Measurements from ENCODE around the gene CAPZA1. TPM values are rescaled to one million over a fixed set of nuclear protein-coding genes. Genes with fewer than 3 reads are reported as not detected.

The CAPZA1 gene
- total RNA-seq, 2 experiments from 2014 or later, result 234 TPM

- peaks cover 94% of the 10 kb centered on the region for H3K36me3 ChIP-seq (ENCODE audit: insufficient read depth, low read length)
- peaks cover 5% of the 10 kb centered on the region; the same call in 1 of the 2 replicates for H3K9me3 ChIP-seq (ENCODE audit: low read length)
- H2AFZ ChIP-seq (ENCODE audit: low read length), result no peak overlapping the region
- peaks cover 97% of the 10 kb centered on the region for H3K79me2 ChIP-seq (ENCODE audit: insufficient read depth, low read depth, low read length)
- 0 out of 2 replicates have a peak, but pooled peaks cover 12% of the 10 kb centered on the region for H4K20me1 ChIP-seq (ENCODE audit: insufficient read depth, low read length)
- DNase-seq (ENCODE audit: low spot score), result no peak
- ChIA-PET CTCF (ENCODE audit: unreplicated experiment) (no interaction called here), POLR2A (interaction anchor here (1.7 kb wide), 1 partner anchor 15 kb away, joined by 5 read pairs; no protein-coding TSS in a partner anchor)
- BruUV-seq (replicated peaks), result no TSS peak
- intact Hi-C loops (cut with micrococcal nuclease; ENCODE audit: unreplicated experiment), result no loop called here
- TF ChIP-seq CTCF (conservative IDR thresholded peaks at IDR 0.05; ENCODE audit: low read length) (no peak), EZH2phosphoT487 (IDR thresholded peaks at IDR 0.05; ENCODE audit: borderline replicate concordance, low read depth, low read length) (no peak)
- no peak overlapping the region for H3K4me2 ChIP-seq (ENCODE audit: low read length)
- H3K27ac ChIP-seq (ENCODE audit: low read depth, low read length, poor library complexity, severe bottlenecking), result no peak overlapping the region
- H3K9me2 ChIP-seq (ENCODE audit: insufficient read depth, low read length), result no peaks in the 10 kb centered on the region
- H3K4me1 ChIP-seq (ENCODE audit: insufficient read depth, low read length, poor library complexity, severe bottlenecking), result no peaks in the 10 kb centered on the region
- H3K4me3 ChIP-seq (ENCODE audit: low read depth, low read length, poor library complexity, severe bottlenecking), result no peak overlapping the region
These were observed 26.6 kb downstream of the CAPZA1 start for GRCh38 chr1:112646225-112646624.

GRCh38 chr1:112651205-112651604, 31.6 kb downstream of the CAPZA1 start:
- Histone ChIP-seq H3K4me1 (ENCODE audit: insufficient read depth, low read length, poor library complexity, severe bottlenecking) (no peaks in the 10 kb centered on the region), H3K27ac (ENCODE audit: low read depth, low read length, poor library complexity, severe bottlenecking) (no peak overlapping the region), H3K4me3 (ENCODE audit: low read depth, low read length, poor library complexity, severe bottlenecking) (no peak overlapping the region), H3K9me2 (ENCODE audit: insufficient read depth, low read length) (no peaks in the 10 kb centered on the region), H3K36me3 (ENCODE audit: insufficient read depth, low read length) (peaks cover 99% of the 10 kb centered on the region), H3K9me3 (ENCODE audit: low read length) (peaks cover 5% of the 10 kb centered on the region; the same call in 1 of the 2 replicates), H3K79me2 (ENCODE audit: insufficient read depth, low read depth, low read length) (peaks cover 59% of the 10 kb centered on the region), H4K20me1 (ENCODE audit: insufficient read depth, low read length) (no peaks in the 10 kb centered on the region), H3K4me2 (ENCODE audit: low read length) (no peak overlapping the region), H2AFZ (ENCODE audit: low read length) (no peak overlapping the region)
- BruUV-seq (replicated peaks), result TSS peak; percentile 24
- DNase-seq (ENCODE audit: low spot score), result no peak
- TF ChIP-seq EZH2phosphoT487 (IDR thresholded peaks at IDR 0.05; ENCODE audit: borderline replicate concordance, low read depth, low read length) (no peak), CTCF (conservative IDR thresholded peaks at IDR 0.05; ENCODE audit: low read length) (no peak)
- intact Hi-C loops (cut with micrococcal nuclease; ENCODE audit: unreplicated experiment), result no loop called here
- POLR2A ChIA-PET, result interaction anchor here (0.9 to 1.7 kb wide), 2 partner anchors 11 to 15 kb away, joined by 3 to 9 read pairs; no protein-coding TSS in a partner anchor
- CTCF ChIA-PET (ENCODE audit: unreplicated experiment), result no interaction called here

- no TSS peak for BruUV-seq (replicated peaks)
- intact Hi-C loops (cut with micrococcal nuclease; ENCODE audit: unreplicated experiment), result no loop called here
- H3K27ac ChIP-seq (ENCODE audit: low read depth, low read length, poor library complexity, severe bottlenecking), result no peak overlapping the region
- no peaks in the 10 kb centered on the region for H3K9me2 ChIP-seq (ENCODE audit: insufficient read depth, low read length)
- H3K4me2 ChIP-seq (ENCODE audit: low read length), result no peak overlapping the region
- no peak for DNase-seq (ENCODE audit: low spot score)
- ChIA-PET CTCF (ENCODE audit: unreplicated experiment) (no interaction called here), POLR2A (no interaction called here)
- H4K20me1 ChIP-seq (ENCODE audit: insufficient read depth, low read length), result no peaks in the 10 kb centered on the region
- H3K79me2 ChIP-seq (ENCODE audit: insufficient read depth, low read depth, low read length), result no peaks in the 10 kb centered on the region
- H3K9me3 ChIP-seq (ENCODE audit: low read length), result no peaks in the 10 kb centered on the region
- H3K4me3 ChIP-seq (ENCODE audit: low read depth, low read length, poor library complexity, severe bottlenecking), result no peak overlapping the region
- no peak overlapping the region for H2AFZ ChIP-seq (ENCODE audit: low read length)
- peaks cover 2% of the 10 kb centered on the region for H3K4me1 ChIP-seq (ENCODE audit: insufficient read depth, low read length, poor library complexity, severe bottlenecking)
- TF ChIP-seq CTCF (conservative IDR thresholded peaks at IDR 0.05; ENCODE audit: low read length) (no peak), EZH2phosphoT487 (IDR thresholded peaks at IDR 0.05; ENCODE audit: borderline replicate concordance, low read depth, low read length) (no peak)
- peaks cover 98% of the 10 kb centered on the region for H3K36me3 ChIP-seq (ENCODE audit: insufficient read depth, low read length)
These were observed 46.2 kb downstream of the CAPZA1 start for GRCh38 chr1:112665857-112666256.

Measured in OCI-LY7 (cell line).